Upper lobe of right lung (tissue), 1 donor: Measurements from ENCODE around the gene CACNG4. TPM values are rescaled to one million over a fixed set of nuclear protein-coding genes. Genes with fewer than 3 reads are reported as not detected.
"Not testable (repeated sequence)": the region's sequence is repeated elsewhere in the genome, so short reads cannot be mapped to it uniquely, and the experiment has no call there.

Experiments used
- ATAC-seq: fragments of 200-7000 bp; cut with Tn5 transposase; one replicate; pipeline ENCODE4 v1.9.1; 2020; ENCODE audit warnings: mild to moderate bottlenecking, moderate library complexity
- DNase-seq: peaks from one replicate; pipeline ENCODE4 v3.0.0-alpha.2; 2020
- H3K27ac ChIP-seq: fragments of 200-600 bp; one replicate; pipeline ENCODE4 v1.8.0; 2022
- H3K27me3 ChIP-seq: fragments of 200-600 bp; one replicate; pipeline ENCODE4 v1.8.0; 2022; ENCODE audit warnings: mild to moderate bottlenecking
- H3K36me3 ChIP-seq: fragments of 200-600 bp; one replicate; pipeline ENCODE4 v1.8.0; 2022
- H3K4me1 ChIP-seq: fragments of 200-600 bp; one replicate; pipeline ENCODE4 v1.8.0; 2022
- H3K4me3 ChIP-seq: fragments of 200-600 bp; one replicate; pipeline ENCODE4 v1.8.0; 2022; ENCODE audit warnings: mild to moderate bottlenecking
- H3K9me3 ChIP-seq: fragments of 200-600 bp; one replicate; pipeline ENCODE4 v1.8.0; 2022
- CTCF ChIP-seq: fragments of 200-600 bp; IDR thresholded peaks from one replicate; pipeline ENCODE4 v1.8.0; 2022; ENCODE audit warnings: antibody characterized with exemption
- intact Hi-C: fragments of 100-400 bp; cut with DNase I; formaldehyde crosslinking; loops from one replicate; pipeline ENCODE4 v1.11.0; 2022
- total RNA-seq: library from RNA; stranded (reverse); fragmentation: NEBNext Ultra II Directional; extraction: Animal tissue kit (Norgen Biotek cat#: 25700); gene quantifications from one replicate; pipeline ENCODE4 v1.2.1, GENCODE V29; 2021
- donor health status: DM: no; HTN: yes; CAD: no; lungs with severe emphysema.

The CACNG4 gene
- total RNA-seq, 1 donor from 2014 or later = 9.3 TPM

- no peaks in the 10 kb centered on the region for H3K27me3 ChIP-seq
- no peaks in the 10 kb centered on the region for H3K4me1 ChIP-seq
- H3K4me3 ChIP-seq = no peak overlapping the region
- no peaks in the 10 kb centered on the region for H3K36me3 ChIP-seq
- DNase-seq (no peak), ATAC-seq (no peak)
- TF ChIP-seq CTCF = no peak
- intact Hi-C loops = no loop called here
- no peaks in the 10 kb centered on the region for H3K9me3 ChIP-seq
- no peak overlapping the region for H3K27ac ChIP-seq
Measured at GRCh38 chr17:67035131-67036083, 70.9 kb downstream of the CACNG4 start.

GRCh38 chr17:67038861-67039365 is 74.4 kb downstream of the CACNG4 start:
- Histone ChIP-seq H3K9me3 (no peaks in the 10 kb centered on the region), H3K36me3 (no peaks in the 10 kb centered on the region), H3K27me3 (no peaks in the 10 kb centered on the region), H3K27ac (no peak overlapping the region), H3K4me3 (no peak overlapping the region), H3K4me1 (no peaks in the 10 kb centered on the region)
- intact Hi-C loops = no loop called here
- DNase-seq = no peak
- no peak for ATAC-seq
- no peak for TF ChIP-seq CTCF

- H3K27ac ChIP-seq = no peak overlapping the region
- H3K4me1 ChIP-seq = no peaks in the 10 kb centered on the region
- DNase-seq (no peak), ATAC-seq (no peak)
- H3K4me3 ChIP-seq = no peak overlapping the region
- H3K9me3 ChIP-seq = no peaks in the 10 kb centered on the region
- H3K27me3 ChIP-seq = no peaks in the 10 kb centered on the region
- intact Hi-C loops = no loop called here
- no peak for TF ChIP-seq CTCF
- H3K36me3 ChIP-seq = no peaks in the 10 kb centered on the region
Measured at GRCh38 chr17:67040652-67041051, 76.1 kb downstream of the CACNG4 start.

GRCh38 chr17:67041119-67041518 is 76.6 kb downstream of the CACNG4 start:
- H3K4me3 ChIP-seq, ATAC-seq, H3K27ac ChIP-seq, H3K27me3 ChIP-seq, DNase-seq, H3K4me1 ChIP-seq, H3K9me3 ChIP-seq, intact Hi-C loops, H3K36me3 ChIP-seq: not testable (repeated sequence)

- Histone ChIP-seq H3K4me3 (no peak overlapping the region), H3K4me1 (no peaks in the 10 kb centered on the region), H3K36me3 (no peaks in the 10 kb centered on the region), H3K27ac (no peak overlapping the region), H3K27me3 (no peaks in the 10 kb centered on the region), H3K9me3 (no peaks in the 10 kb centered on the region)
- ATAC-seq = no peak
- no peak for TF ChIP-seq CTCF
- intact Hi-C loops = no loop called here
- DNase-seq = no peak
Measured at GRCh38 chr17:67041531-67041930, 77.0 kb downstream of the CACNG4 start.
